Measurements from ENCODE around the gene TUBGCP2.

DNA sequence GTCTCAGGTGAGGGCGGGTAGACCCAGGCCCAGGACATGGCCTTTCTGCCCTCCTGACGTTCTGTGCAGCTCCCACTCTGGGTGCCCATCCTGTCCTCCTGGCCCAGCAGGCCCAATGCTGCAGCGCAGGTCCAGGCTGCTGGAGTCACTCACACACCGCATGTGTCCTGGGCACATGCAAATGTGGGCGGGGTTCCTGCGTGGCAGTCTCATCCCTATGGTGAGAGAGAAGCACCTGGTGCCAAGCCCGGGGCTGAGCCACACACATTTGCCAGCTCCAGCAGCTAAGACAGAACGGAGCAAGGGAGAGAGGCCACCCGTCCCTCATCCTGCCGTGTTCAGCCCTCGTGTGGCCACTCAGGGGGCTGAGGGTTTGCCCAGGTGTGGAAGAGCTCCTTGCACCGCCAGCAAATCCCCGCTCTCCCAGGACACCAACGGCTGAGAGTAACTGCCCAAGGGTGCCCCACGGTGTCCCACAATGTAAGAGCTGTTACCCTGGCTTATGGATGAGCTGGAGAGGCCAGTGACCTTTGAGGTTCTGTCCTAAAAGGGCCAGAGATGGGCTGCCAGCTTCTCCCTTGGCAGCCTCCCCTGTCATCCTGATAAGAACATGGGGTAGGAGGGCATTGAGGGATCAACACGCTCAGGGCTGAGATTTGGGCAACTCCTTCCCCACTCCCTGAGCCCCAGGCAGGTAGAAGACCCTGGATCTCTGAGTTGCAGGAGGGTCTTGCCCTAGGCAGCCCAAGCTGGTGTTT is 44.7 kb upstream of the TUBGCP2 start:
- TF ChIP-seq ZNF384 (IDR thresholded peaks at IDR 0.05) (no peak), BHLHE40 (IDR thresholded peaks at IDR 0.05; ENCODE audit: borderline replicate concordance) (no peak), ELF4 (IDR thresholded peaks at IDR 0.05) (no peak), SP1 (IDR thresholded peaks at IDR 0.05) (no peak), FOXM1 (IDR thresholded peaks at IDR 0.05; ENCODE audit: borderline replicate concordance) (no peak), LEF1 (IDR thresholded peaks at IDR 0.05; ENCODE audit: borderline replicate concordance) (no peak), ARNT (IDR thresholded peaks at IDR 0.05) (no peak), CTBP1 (IDR thresholded peaks at IDR 0.05; ENCODE audit: borderline replicate concordance) (no peak), HDGF (IDR thresholded peaks at IDR 0.05; ENCODE audit: borderline replicate concordance) (no peak), TARDBP (IDR thresholded peaks at IDR 0.05) (no peak), SUZ12 (IDR thresholded peaks at IDR 0.05) (no peak), NFRKB (IDR thresholded peaks at IDR 0.05) (no peak)
- TF ChIP-seq, protein P1, sequence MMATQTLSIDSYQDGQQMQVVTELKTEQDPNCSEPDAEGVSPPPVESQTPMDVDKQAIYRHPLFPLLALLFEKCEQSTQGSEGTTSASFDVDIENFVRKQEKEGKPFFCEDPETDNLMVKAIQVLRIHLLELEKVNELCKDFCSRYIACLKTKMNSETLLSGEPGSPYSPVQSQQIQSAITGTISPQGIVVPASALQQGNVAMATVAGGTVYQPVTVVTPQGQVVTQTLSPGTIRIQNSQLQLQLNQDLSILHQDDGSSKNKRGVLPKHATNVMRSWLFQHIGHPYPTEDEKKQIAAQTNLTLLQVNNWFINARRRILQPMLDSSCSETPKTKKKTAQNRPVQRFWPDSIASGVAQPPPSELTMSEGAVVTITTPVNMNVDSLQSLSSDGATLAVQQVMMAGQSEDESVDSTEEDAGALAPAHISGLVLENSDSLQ (IDR thresholded peaks at IDR 0.05), result no peak
